ENCODE data around the gene LDLRAD4. TPM values are rescaled to one million over a fixed set of nuclear protein-coding genes. Genes with fewer than 3 reads are reported as not detected.

LDLRAD4 gene
- total RNA-seq, 1 experiment from 2014 or later: 1.7 TPM

DNA sequence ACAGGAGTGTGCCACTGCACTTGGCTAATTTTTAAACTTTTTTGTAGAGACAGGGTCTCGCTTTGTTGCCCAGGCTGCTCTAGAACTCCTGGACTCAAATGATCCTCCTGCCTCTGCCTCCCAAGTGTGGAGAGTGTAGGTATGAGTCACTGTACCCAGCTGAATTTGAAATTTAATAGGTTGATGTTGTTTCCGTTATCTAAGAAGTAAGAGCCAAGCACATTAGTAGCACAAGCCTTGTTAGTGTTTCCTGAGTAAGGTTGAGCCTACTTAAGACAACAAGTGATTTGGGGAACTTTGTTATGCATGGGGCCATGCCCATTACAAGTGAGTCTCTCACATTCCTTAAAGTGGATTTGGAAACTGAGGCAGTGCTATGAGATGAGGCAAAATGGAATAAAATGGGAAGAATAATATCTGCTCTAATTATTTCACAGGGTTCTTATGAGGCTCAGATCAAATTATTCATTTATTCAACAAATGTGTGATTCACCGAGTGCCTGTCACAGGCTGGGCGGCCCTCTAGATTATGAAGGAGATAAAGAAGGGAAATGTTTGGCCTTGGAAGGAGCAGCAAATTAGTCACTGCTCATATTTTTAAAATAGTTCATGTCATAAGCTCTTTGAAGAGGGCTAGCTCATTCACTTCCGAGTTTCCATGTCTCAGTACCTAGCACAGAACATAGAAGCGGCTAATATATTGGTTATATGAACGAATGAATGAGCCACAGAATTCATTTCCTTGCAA, 217.2 kb downstream of the LDLRAD4 start:
- Histone ChIP-seq H3K27ac (no peak overlapping the region), H3K4me3 (no peak overlapping the region), H3K79me2 (ENCODE audit: low read depth) (no peaks in the 10 kb centered on the region), H3K4me2 (no peak overlapping the region), H4K20me1 (ENCODE audit: insufficient read depth) (no peaks in the 10 kb centered on the region), H2AFZ (no peak overlapping the region), H3K9me2 (ENCODE audit: insufficient read depth) (no peaks in the 10 kb centered on the region), H3K9me3 (ENCODE audit: insufficient read depth, low read depth) (no peaks in the 10 kb centered on the region), H3K36me3 (ENCODE audit: low read depth) (no peaks in the 10 kb centered on the region), H3K27me3 (ENCODE audit: insufficient read depth, low read depth) (peaks cover 81% of the 10 kb centered on the region), H3K4me1 (replicated peaks; ENCODE audit: insufficient read depth) (no peaks in the 10 kb centered on the region), H3F3A (ENCODE audit: insufficient read depth, low read depth) (no peaks in the 10 kb centered on the region)
- TF ChIP-seq, protein P1, sequence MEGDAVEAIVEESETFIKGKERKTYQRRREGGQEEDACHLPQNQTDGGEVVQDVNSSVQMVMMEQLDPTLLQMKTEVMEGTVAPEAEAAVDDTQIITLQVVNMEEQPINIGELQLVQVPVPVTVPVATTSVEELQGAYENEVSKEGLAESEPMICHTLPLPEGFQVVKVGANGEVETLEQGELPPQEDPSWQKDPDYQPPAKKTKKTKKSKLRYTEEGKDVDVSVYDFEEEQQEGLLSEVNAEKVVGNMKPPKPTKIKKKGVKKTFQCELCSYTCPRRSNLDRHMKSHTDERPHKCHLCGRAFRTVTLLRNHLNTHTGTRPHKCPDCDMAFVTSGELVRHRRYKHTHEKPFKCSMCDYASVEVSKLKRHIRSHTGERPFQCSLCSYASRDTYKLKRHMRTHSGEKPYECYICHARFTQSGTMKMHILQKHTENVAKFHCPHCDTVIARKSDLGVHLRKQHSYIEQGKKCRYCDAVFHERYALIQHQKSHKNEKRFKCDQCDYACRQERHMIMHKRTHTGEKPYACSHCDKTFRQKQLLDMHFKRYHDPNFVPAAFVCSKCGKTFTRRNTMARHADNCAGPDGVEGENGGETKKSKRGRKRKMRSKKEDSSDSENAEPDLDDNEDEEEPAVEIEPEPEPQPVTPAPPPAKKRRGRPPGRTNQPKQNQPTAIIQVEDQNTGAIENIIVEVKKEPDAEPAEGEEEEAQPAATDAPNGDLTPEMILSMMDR (conservative IDR thresholded peaks at IDR 0.05): no peak
- TF ChIP-seq EZH2 (IDR thresholded peaks at IDR 0.05; ENCODE audit: low read depth): no peak
- peak in 1 of 2 experiments; percentile 55 for DNase-seq
- CTCF ChIA-PET: interaction anchor here (0.5 kb wide), 1 partner anchor 114 kb away, joined by 7 read pairs; no protein-coding TSS in a partner anchor
- POLR2A ChIA-PET (ENCODE audit: unreplicated experiment): no interaction called here
- intact Hi-C loops (cut with micrococcal nuclease; ENCODE audit: unreplicated experiment): no loop called here
- BruUV-seq (replicated peaks): no TSS peak

- BruUV-seq (replicated peaks): no TSS peak
- no peaks in the 10 kb centered on the region for H3K4me1 ChIP-seq (replicated peaks; ENCODE audit: insufficient read depth)
- DNase-seq: no peak
- TF ChIP-seq, protein P1 (conservative IDR thresholded peaks at IDR 0.05): no peak
- TF ChIP-seq EZH2 (IDR thresholded peaks at IDR 0.05; ENCODE audit: low read depth): no peak
- H3K79me2 ChIP-seq (ENCODE audit: low read depth): no peaks in the 10 kb centered on the region
- H3K27ac ChIP-seq: no peak overlapping the region
- H2AFZ ChIP-seq: no peak overlapping the region
- H4K20me1 ChIP-seq (ENCODE audit: insufficient read depth): no peaks in the 10 kb centered on the region
- H3K27me3 ChIP-seq (ENCODE audit: insufficient read depth, low read depth): peaks cover 81% of the 10 kb centered on the region
- POLR2A ChIA-PET (ENCODE audit: unreplicated experiment): interaction anchor here (0.5 kb wide), 1 partner anchor 732 kb away, joined by 12 read pairs; no protein-coding TSS in a partner anchor
- CTCF ChIA-PET: interaction anchor here (0.5 kb wide), 1 partner anchor 115 kb away, joined by 7 read pairs; no protein-coding TSS in a partner anchor
- no peaks in the 10 kb centered on the region for H3K9me3 ChIP-seq (ENCODE audit: insufficient read depth, low read depth)
- no peaks in the 10 kb centered on the region for H3F3A ChIP-seq (ENCODE audit: insufficient read depth, low read depth)
- intact Hi-C loops (cut with micrococcal nuclease; ENCODE audit: unreplicated experiment): no loop called here
- no peak overlapping the region for H3K4me3 ChIP-seq
- no peaks in the 10 kb centered on the region for H3K9me2 ChIP-seq (ENCODE audit: insufficient read depth)
- no peak overlapping the region for H3K4me2 ChIP-seq
- no peaks in the 10 kb centered on the region for H3K36me3 ChIP-seq (ENCODE audit: low read depth)
These were observed 218.0 kb downstream of the LDLRAD4 start for GRCh38 chr18:13436576-13436975.

GRCh38 chr18:13437034-13437433, 218.5 kb downstream of the LDLRAD4 start:
- no peak for DNase-seq
- Histone ChIP-seq H3F3A (ENCODE audit: insufficient read depth, low read depth) (no peaks in the 10 kb centered on the region), H3K4me1 (replicated peaks; ENCODE audit: insufficient read depth) (no peaks in the 10 kb centered on the region), H4K20me1 (ENCODE audit: insufficient read depth) (no peaks in the 10 kb centered on the region), H3K27me3 (ENCODE audit: insufficient read depth, low read depth) (peaks cover 80% of the 10 kb centered on the region), H3K4me3 (no peak overlapping the region), H3K36me3 (ENCODE audit: low read depth) (no peaks in the 10 kb centered on the region), H3K9me3 (ENCODE audit: insufficient read depth, low read depth) (no peaks in the 10 kb centered on the region), H2AFZ (no peak overlapping the region), H3K9me2 (ENCODE audit: insufficient read depth) (no peaks in the 10 kb centered on the region), H3K79me2 (ENCODE audit: low read depth) (no peaks in the 10 kb centered on the region), H3K4me2 (no peak overlapping the region), H3K27ac (no peak overlapping the region)
- CTCF ChIA-PET: no interaction called here
- no peak for TF ChIP-seq EZH2 (IDR thresholded peaks at IDR 0.05; ENCODE audit: low read depth)
- TF ChIP-seq, protein P1 (conservative IDR thresholded peaks at IDR 0.05): no peak
- POLR2A ChIA-PET (ENCODE audit: unreplicated experiment): interaction anchor here (0.5 kb wide), 1 partner anchor 732 kb away, joined by 12 read pairs; no protein-coding TSS in a partner anchor
- intact Hi-C loops (cut with micrococcal nuclease; ENCODE audit: unreplicated experiment): no loop called here
- no TSS peak for BruUV-seq (replicated peaks)

Measured in PC-9 (cell line).